Ammon's horn (tissue), 1 donor: ENCODE measurements around the gene NCKAP5.

Experiments used
- DNase-seq: peaks from one replicate; pipeline ENCODE4 v3.0.0-alpha.2; 2016; ENCODE audit warnings: low spot score

The NCKAP5 gene

DNA sequence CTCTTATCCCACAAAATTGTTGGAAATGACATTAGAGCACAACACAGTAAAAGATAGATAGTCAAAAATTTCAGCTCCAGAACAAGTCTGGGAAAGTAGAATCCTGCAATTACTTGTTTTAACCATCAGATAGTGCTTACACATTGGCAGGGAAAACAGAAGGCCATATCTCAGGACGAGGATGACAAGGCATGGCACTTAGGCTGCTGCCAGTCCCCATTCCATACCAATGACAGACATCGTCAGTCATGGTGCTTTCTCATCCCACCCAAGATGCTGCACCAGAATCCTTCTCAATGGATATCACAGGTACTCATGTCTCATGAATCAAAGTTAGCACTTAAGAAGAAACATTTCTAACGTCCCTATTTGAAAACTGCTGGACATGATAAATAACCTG lies 187.3 kb downstream of the NCKAP5 start:
- DNase-seq = no peak

DNA sequence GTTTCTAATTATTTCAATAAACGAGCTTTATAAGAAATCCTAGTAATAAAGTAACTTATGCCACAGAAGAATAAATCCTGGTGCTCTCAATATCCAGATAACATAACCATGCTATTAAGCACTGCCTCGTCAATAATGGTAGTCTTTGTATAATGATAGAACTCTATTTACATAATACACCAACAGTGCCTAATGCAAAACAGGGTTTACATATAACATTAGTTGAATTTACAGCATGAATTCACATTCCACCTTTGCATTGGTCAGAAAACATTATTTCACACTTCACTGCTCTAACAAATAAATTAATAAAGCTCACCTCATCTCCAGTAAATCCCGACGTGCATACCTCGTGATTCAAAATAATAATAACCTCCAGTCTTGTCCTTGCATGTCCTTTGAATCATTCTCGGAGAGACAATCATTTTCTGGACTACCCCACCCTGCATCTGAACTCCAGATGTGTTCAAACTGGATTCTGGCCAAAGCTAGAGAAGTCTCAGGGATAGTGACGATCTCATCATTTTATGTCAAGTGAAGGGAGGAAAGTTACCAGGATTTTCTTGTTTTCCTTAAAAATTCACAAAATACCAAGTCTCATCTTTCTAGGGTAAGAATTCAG lies 189.2 kb downstream of the NCKAP5 start:
- no peak for DNase-seq

DNA sequence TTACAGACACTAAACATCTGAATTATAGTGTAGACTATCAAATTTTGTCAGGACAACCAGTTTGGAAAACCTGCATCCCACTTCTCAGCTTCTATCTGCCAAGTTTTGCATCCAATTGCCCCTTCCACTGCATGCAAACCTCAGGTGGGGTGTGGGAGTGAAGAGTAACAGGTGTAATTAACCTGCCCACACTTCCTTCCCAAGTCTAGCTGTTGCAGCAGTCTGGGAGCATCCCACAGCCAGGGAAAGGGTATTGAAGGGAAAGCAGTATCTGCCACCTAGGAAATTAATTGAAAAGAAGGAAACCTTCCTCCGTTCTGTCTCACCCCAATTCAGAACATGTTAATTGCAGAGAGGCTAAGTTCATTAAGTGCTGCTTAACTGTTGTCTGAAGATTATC lies 189.9 kb downstream of the NCKAP5 start:
- no peak for DNase-seq

DNA sequence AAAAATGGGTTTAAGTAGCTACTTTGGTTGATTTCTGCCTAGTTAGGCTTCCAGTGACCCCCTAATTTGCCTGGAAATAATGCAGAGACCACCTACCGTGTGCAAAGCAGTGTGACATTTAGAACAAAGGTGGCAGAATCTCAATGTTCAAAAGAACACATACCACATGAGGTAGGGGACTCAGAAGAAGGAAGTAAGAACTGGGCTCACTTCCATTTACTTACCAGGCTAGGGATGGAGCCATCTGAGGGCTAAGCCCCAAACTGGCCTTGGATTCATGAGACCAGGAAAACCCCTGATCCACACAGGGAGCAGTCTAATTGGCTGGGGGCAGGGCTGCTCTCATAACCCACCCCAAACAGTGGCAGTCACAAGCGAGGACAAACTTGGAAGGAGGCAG lies 190.7 kb downstream of the NCKAP5 start:
- DNase-seq = no peak

DNA sequence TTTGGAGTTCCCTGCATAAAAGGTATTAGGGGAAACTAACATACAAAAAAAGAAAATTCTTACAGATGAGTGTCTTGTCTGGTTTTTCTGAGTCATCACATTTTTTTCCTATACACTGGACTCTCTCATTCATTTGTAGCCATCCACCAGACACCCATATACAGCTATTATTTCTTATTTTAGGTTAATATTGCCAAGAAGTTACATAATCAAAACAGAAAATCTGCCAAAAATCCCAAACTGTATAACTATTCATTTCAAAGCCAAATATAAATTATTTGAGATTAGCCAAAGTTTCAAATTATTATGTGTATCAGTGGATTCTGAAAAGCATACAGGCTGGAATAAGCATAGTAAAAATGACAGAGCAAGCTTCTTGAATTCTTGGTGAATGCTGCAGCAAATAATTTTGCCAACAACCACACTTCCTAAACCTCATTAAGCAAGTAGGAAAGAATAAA lies 191.2 kb downstream of the NCKAP5 start:
- DNase-seq = no peak

DNA sequence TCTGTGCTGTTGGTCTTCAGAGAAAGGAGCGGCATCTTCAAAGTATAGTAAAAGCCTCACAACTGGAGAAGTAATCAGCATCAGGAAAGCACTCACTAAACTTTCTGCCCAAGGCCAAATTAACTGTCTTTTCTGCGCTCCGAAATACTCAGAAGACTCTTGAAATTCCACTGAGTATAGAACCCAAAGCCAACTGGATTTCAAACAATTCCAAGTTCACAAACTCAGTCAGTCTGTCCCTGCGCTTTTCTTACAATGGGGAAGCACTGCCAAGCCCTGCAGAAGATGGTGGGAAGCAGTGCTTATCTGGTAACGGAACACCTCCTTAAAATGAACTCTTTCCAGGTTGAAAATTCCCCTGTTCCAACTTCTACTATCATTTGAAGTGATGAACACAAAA lies 193.5 kb downstream of the NCKAP5 start:
- no peak for DNase-seq

DNA sequence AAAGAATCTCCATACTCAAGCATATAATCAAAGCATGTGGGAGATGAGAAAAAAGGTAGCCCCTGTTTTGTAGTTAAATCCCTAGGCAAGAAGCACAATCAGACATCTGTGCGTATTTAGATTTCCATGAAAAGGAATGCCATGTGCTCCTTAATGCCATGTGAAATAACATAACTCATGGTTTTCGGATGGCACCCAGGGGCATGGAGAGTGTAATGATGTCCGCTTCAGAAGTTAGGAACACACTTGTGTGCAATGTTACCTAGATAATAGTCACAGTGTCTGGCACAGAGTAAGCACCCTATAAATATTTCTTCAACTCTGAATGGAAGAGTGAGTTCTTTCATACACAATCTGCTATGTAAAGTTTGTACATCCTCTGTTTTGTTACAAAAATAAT lies 197.0 kb downstream of the NCKAP5 start:
- no peak for DNase-seq

DNA sequence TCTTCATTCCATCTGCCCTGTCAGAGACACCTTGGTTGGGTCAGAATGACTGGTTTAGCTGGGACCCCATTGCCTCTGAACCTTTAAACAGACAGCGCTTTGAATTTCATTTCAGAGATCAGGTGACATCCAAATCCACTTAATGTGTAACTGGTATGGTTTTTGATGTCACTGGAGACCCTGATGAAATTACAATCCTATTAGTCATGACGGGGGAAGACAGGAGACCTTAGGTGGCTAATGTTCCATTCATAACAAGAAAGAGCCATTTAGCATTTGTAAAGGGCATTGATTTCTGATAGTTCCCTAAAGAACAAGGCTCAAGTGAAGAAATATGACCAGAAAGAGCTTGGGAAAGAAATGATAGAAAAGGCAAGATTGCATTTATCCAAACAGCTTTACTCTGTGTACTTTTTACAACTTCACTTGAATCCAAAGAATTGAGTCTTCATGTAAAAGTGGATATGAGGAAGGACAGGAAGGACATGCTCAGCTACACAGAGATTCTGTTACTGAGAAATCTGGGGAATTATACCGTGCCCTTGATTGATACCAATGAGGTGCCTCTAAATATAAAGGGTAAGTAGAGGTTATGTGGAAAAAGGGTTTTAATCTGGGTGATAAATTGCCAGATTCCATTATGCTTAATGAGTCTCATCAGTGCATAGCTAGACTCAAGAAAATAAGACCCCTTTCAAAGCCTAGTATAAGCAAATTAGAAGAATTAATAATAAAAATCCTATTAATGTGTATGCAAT lies 198.2 kb downstream of the NCKAP5 start:
- DNase-seq = no peak

DNA sequence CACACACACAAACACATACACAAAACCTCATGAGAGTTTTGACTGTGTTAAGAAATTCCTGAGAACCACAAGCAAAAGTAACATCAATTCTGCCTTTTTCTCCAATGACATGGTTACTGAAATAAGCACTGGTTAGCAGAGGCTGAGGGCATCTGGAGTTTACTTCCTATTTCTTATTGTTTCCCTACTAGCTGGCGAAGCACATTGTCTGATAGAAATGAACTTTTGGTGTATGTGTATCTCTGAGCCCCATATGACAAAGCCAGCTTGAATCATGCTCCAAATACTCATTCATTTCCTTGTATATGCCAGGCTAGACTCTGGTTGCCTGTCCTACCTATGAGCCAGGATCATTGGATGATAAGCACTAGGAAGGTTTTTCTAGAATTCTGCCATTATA lies 203.1 kb downstream of the NCKAP5 start:
- no peak for DNase-seq

DNA sequence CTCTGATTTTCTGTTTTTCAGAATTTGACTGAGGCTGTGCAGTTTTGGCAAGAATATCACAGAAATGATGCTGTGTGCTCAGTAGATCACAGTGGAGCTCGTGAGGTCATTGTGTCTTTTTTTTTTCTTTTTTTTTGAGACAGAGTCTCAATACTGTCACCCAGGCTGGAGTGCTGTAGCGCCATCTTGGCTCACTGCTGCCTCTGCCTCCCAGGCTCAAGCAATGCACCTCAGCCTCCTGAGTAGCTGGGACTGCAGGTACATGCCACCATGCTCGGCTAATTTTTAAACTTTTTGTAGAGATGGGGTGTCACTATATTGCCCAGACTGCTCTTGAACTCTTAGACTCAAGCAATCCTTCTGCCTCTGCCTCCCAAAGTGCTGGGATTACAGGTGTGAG lies 203.6 kb downstream of the NCKAP5 start:
- no peak for DNase-seq

DNA sequence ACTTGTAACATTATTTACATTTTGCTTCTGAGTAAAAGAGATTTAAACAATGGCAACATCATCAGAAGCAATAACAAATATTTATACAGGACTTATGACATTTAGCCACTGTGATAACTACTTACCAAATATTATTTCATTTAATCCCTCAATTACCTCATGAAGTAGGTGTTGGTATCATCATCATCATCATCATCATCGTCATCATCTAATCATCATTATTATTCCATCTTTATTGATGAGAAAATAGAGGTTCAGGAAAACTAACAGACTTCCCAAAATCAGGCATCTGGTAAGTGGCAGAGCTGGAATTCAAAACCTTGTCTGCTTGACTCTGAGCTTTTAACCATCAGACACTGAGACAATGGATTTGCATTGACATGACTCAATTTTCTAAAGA lies 204.4 kb downstream of the NCKAP5 start:
- no peak for DNase-seq

DNA sequence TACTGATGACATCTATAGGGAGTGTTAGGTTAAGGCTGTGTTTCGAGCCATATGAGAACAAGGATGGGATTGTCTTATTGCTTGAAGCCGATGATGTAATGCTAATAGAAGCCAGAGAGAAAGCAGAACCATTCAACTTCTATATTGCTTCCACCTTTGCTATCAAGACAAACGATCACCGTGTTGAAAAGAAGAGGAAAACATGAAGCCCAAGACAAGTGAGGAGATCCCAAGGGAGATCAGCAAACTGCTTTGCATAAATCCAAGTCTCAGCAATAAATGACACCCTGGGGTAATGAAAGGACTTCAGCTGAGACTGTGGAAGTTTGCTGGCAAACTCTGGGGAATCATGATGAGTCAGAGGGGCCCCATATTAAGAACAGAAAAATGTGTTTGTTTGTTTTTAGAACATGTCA lies 206.2 kb downstream of the NCKAP5 start:
- DNase-seq = peak; percentile 32

DNA sequence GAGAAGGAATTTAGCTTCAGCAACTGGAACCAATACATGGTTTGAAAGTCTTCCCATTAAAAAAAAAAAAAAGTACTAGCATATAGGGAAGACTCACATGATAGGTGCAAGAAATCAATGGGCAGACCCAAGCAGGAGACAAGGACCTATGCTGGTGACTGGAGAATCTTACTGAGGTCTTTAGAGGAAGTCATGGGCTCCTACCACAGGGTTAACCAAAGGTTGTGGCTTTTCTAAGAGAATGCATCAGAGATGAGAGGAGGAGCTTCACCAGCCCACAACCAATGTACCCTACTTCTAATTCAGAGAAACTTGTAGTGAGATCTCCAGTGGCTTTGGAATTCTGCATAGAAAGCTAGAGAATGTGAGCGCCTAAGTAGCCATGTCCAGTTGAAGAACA lies 207.4 kb downstream of the NCKAP5 start:
- no peak for DNase-seq

DNA sequence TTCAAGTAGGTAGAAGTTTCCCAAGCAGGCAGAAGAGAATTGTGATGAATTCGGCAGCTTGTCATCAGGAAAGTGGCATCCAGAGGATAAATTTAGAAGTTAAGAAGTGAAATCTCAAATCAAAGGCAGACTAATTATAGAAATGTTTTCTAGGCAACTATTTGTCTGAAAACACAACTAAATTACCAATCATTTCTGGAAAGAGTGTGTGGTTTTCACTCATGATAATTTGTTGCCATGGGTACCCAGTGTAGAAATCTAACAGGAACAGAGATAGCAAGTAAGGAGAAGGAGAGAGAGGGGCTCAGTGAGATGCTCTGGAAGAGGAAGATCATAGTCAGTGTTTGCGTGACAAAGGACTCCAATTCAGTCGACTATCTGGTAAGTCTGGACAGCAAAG lies 208.1 kb downstream of the NCKAP5 start:
- peak; percentile 4 for DNase-seq

DNA sequence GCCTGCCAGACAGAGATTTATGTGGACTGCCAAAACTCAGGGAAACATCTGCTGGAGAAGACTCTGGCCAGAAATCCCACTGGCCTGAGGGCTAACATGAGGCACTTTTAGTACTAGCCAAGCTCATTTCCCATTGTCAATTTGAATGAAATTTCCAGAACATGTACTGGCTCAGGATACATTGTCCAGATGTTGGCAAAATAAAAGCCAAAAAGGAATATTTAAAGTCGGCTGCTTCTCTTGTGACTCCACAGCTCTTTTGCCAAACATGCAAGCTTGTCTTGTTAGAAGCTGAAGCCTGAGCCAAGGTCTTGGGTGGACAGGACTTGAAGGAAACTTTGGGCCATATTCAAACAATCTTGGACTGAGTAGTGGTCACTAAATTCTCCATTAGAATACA lies 215.5 kb downstream of the NCKAP5 start:
- DNase-seq = no peak

DNA sequence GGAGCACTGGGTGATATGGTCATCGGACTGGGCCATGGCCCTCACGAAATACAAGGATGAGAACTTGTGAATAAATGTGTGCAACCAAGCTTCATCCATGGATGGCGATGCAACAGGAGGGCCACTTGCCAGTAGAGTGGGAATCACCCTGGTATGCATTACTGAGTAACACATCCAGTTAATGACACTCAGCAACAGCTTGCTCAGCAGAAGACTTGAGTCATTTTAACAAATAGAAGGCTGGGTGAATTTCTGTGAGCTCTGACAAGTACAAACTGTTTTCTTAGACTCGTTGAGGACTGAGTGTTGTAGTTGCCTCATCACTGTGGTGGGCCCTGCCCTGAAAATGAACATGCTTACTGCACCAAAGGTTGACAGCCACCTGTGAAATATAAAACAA lies 221.6 kb downstream of the NCKAP5 start:
- peak; percentile 29 for DNase-seq

DNA sequence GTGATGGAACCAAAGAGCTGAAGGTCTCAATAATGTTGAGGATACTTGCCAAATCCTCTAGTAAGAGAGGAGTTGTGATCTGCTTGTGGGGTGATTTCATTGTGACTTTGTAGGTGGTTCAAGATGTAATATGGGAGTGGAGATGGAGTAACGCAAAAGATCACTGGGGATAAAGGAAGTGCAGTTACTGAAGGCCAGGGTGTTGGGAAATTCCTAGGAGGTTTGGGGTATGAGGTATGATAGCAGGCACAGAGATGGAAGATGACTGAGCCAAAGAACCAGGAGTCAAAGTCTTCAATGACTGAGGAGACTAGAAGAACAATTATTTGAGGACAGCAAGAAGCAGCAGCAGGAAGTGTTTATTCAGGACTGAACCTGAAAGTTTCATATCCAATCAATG lies 222.6 kb downstream of the NCKAP5 start:
- no peak for DNase-seq

DNA sequence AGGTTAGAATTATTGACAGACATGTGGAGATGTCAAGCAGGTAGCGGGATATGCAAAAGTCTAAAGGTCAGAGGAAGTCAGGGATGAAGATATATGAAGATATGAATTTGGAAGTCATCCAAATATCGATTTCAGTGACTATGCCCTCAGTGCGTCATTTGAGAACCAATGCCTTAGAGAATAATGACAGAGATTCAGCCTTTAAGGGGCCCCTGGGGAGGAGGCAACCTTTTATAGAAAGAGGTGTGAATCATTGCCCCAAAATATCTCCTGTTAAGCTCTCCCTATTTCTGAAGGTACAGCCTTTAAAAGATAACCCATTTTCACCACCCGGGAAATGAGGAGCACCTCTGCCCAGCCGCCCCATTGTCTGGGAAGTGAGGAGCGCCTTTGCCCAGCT lies 223.4 kb downstream of the NCKAP5 start:
- DNase-seq = no peak

DNA sequence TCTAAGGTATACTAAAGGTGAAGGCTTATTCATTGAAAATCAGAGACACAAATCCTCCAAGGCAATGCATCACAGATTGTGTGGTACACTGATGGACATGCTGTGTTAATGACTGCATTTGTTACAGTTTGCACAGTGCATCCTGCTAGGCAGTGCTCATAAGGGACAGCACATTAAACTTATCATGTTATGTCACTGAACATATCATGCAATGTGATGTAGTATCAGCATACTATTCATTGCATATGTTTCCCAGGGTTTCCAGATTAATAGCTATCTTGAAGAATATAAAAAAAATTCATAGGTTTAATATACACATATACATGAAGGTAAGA lies 225.3 kb downstream of the NCKAP5 start:
- no peak for DNase-seq

DNA sequence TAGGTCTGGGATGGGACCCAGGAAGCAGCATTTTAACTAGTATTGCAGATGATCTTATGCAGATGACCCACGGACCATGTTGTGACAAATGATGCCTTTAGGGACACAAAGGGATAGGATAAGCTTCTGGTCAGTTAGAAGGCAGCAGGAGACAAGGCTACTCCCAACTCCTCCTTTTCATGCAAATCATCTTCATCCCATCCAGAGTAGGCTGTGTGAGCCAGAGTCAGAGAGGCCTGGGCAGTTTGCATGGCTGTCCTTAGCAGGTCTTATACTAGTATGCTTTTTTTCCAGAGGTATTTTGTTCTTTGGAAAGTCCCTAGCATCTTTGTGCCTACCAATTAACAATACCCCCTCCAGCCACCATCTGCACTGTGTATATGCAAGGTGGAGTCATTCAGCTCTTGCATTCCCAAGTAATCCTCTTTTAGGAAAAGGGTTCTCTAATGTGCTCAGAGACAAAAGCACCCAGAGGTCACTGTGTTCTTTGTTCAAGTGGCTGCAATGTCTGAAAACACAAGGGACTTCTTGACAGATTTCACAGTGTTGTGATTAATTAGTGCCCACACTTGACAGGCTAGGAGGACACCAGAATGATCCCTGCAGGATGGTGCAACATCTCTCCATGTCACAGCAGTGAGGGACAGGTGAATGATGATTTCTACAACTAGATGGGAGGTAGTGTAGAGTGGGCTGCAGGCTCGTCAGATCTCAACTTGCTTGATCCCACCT lies 225.8 kb downstream of the NCKAP5 start:
- DNase-seq = no peak

DNA sequence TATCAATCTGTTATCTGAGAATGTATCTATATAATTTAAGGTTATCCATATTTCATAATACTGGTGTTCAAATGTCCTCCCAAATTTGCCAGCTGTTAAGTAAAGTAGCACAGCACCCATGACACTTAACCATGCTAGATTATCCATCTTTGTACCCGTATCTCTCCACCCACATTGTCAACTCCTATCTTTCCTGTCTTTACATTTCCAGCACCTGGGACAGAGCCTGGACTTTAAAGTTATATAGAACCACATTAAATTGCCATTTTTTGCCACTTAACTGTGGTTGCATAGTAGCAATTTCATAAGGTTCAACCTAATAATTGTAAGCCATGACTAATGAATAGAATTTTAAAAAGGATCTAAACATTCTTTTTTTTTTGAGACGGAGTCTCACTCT lies 226.7 kb downstream of the NCKAP5 start:
- no peak for DNase-seq

DNA sequence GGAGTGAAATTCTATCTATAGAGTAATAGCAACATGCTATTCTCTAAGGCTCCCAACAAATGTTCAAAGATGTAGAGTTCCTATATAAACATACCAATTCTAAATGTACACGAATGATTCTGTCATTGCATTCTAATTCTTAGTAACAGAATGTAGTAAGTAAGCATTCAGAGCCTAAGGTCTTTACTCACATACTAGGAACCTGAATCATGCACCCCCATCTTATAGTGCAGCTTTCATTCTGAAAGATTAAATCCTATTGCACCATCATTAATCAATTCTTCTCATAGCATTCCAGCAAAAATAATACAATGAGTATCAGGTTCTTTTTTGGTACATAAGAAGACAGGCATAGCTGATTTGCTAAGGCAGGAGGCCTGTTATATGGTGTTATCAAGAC lies 230.0 kb downstream of the NCKAP5 start:
- no peak for DNase-seq

DNA sequence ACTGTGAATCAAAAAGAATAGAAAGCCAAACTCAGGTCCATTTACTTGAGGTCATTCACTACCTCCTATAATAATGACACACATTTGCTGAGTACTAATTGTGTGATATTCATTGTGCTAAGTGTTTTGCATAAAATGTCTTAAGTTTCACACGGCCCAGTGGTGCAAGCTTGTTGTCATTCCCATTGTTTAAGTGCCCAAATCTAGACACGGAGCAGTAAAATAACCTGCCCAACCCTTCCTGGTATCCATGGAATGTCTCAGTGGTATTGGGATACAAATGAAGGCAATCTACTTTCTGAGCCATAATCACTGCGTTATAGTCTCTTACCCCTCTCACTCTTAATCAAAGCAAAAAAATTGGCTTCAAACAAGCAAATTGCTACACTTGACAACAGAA lies 233.3 kb downstream of the NCKAP5 start:
- no peak for DNase-seq
